IMR-90 (cell line): ENCODE results near the gene IGF2.

ENCODE experiments used
- CEBPB ChIP-seq: IDR thresholded peaks from 2 replicates; pipeline ENCODE4 v1.6.1; 2012; ENCODE audit warnings: low read depth, low read length, improper control_type of control experiment
- CHD1 ChIP-seq: IDR thresholded peaks from 2 replicates; pipeline ENCODE4 v1.6.1; 2012; ENCODE audit warnings: low read depth, low read length, improper control_type of control experiment
- MXI1 ChIP-seq: IDR thresholded peaks from 2 replicates; pipeline ENCODE4 v1.6.1; 2012; ENCODE audit warnings: low read depth, mild to moderate bottlenecking, low read length, moderate library complexity, borderline replicate concordance
- NFE2L2 ChIP-seq: fragments of 150-350 bp; IDR thresholded peaks from 2 replicates; pipeline ENCODE4 v1.6.1; 2016; ENCODE audit warnings: low read depth, mild to moderate bottlenecking, low read length
- POLR2A ChIP-seq: IDR thresholded peaks from 2 replicates; pipeline ENCODE4 v1.6.1; 2012; ENCODE audit warnings: mild to moderate bottlenecking, low read depth, low read length
- RCOR1 ChIP-seq: IDR thresholded peaks from 2 replicates; pipeline ENCODE4 v1.6.1; 2012; ENCODE audit warnings: mild to moderate bottlenecking, low read length, improper control_type of control experiment; ENCODE audit not compliant: insufficient replicate concordance
- TF ChIP-seq, protein P1 (sequence below): conservative IDR thresholded peaks from 2 replicates; pipeline ENCODE4 v1.5.1; 2012; ENCODE audit warnings: mild to moderate bottlenecking, low read depth, low read length, improper control_type of control experiment

DNA sequence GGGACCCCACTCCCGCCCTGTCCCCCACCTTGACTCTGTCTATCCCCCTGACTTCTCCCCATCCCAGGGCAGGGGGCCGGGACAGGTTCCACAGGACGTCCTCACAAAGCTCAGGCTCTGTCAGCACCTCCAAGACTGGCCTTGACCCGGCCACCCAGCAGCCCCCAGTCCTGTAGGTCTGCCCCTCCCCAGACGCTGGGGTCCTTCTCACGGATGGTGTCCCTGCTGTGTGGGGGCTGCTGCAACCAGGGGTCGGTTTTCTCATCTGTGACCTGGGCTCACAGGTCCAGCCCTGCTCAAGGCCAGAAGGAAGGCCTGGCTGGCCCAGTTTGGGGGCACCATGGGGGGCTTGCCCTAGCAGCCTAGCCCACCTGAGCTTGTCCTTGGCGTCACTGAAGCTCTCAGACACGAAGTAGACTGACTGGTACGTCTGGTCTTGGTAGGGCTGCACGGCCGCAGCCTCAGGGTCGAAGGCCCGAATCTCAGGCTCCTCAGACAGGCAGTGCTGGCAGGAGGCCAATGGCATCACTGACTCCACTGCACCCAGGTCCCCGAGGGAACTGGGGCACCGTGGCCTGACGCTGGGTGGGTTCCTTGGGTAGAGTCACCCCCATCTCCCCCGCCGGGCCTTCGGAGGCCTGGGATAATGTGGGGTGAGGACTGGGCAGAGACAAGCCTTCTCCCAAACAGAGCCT, 25.8 kb upstream of the IGF2 start:
- TF ChIP-seq, protein P1, sequence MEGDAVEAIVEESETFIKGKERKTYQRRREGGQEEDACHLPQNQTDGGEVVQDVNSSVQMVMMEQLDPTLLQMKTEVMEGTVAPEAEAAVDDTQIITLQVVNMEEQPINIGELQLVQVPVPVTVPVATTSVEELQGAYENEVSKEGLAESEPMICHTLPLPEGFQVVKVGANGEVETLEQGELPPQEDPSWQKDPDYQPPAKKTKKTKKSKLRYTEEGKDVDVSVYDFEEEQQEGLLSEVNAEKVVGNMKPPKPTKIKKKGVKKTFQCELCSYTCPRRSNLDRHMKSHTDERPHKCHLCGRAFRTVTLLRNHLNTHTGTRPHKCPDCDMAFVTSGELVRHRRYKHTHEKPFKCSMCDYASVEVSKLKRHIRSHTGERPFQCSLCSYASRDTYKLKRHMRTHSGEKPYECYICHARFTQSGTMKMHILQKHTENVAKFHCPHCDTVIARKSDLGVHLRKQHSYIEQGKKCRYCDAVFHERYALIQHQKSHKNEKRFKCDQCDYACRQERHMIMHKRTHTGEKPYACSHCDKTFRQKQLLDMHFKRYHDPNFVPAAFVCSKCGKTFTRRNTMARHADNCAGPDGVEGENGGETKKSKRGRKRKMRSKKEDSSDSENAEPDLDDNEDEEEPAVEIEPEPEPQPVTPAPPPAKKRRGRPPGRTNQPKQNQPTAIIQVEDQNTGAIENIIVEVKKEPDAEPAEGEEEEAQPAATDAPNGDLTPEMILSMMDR, result no peak
- TF ChIP-seq RCOR1 (no peak), POLR2A (no peak), NFE2L2 (no peak), MXI1 (no peak), CEBPB (no peak), CHD1 (no peak)
